WTC11 (cell line): Measurements from ENCODE around the gene ABCC9.

Experiments used
- CTCF ChIP-seq: fragments of 200-600 bp; IDR thresholded peaks from 2 replicates; pipeline ENCODE4 v1.8.0; 2022; ENCODE audit warnings: antibody characterized with exemption
- ELF4 ChIP-seq: sonication (generic); formaldehyde crosslinking; IDR thresholded peaks from 2 replicates; pipeline ENCODE4 v1.8.1; 2022; ENCODE audit warnings: low read depth, mild to moderate bottlenecking, moderate library complexity, missing genetic modification reagents
- NFATC4 ChIP-seq: fragments of 250-450 bp; sonication (Bioruptor Pico); IDR thresholded peaks from 2 replicates; pipeline ENCODE4 v1.9.0; 2021; ENCODE audit warnings: mild to moderate bottlenecking

GRCh38 chr12:21809100-21809499, 132.1 kb downstream of the ABCC9 start:
- no peak for TF ChIP-seq NFATC4 (CRISPR knock-in tag)
- TF ChIP-seq CTCF, result no peak
- no peak for TF ChIP-seq ELF4 (CRISPR knock-in tag)
